ENCODE measurements around the gene SMAD5. TPM values are rescaled to one million over a fixed set of nuclear protein-coding genes. Genes with fewer than 3 reads are reported as not detected.

Gene SMAD5
- total and polyA plus RNA-seq, 7 donors = 9.2 to 49.6 (median 35.8) TPM

DNA sequence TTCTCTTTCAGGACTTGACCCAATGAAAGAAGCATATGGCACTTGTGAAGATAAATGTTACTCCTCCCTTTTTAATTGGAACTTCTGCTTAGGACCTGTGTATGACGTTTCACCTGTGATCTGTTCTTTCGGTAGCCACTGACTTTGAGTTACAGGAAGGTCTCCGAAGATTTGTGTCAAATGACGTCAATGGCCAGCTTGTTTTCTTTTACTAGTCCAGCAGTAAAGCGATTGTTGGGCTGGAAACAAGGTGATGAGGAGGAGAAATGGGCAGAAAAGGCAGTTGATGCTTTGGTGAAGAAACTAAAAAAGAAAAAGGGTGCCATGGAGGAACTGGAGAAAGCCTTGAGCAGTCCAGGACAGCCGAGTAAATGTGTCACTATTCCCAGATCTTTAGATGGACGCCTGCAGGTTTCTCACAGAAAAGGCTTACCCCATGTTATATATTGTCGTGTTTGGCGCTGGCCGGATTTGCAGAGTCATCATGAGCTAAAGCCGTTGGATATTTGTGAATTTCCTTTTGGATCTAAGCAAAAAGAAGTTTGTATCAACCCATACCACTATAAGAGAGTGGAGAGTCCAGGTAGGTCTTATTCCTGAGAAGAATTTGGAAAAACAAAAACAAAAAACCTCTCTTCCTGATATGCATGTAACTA is 21.1 kb downstream of the SMAD5 start:
- Histone ChIP-seq H3K36me3 (ENCODE audit: insufficient read depth in 1 of 2, low read depth in 1 of 2) (peaks cover 0 to 39% of the 10 kb centered on the region in 2 donors), H3K27me3 (ENCODE audit: insufficient read depth in 3 of 3, low read length in 2 of 3) (no peaks in the 10 kb centered on the region), H3K4me1 (peaks cover 27% of the 10 kb centered on the region), H3K4me3 (no peak overlapping the region), H3K9me3 (no peaks in the 10 kb centered on the region), H3K27ac (no peak overlapping the region)
- TF ChIP-seq, protein P1, sequence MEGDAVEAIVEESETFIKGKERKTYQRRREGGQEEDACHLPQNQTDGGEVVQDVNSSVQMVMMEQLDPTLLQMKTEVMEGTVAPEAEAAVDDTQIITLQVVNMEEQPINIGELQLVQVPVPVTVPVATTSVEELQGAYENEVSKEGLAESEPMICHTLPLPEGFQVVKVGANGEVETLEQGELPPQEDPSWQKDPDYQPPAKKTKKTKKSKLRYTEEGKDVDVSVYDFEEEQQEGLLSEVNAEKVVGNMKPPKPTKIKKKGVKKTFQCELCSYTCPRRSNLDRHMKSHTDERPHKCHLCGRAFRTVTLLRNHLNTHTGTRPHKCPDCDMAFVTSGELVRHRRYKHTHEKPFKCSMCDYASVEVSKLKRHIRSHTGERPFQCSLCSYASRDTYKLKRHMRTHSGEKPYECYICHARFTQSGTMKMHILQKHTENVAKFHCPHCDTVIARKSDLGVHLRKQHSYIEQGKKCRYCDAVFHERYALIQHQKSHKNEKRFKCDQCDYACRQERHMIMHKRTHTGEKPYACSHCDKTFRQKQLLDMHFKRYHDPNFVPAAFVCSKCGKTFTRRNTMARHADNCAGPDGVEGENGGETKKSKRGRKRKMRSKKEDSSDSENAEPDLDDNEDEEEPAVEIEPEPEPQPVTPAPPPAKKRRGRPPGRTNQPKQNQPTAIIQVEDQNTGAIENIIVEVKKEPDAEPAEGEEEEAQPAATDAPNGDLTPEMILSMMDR (IDR thresholded peaks at IDR 0.05) = no peak
- DNase-seq (no peak), ATAC-seq (no peak)
- 93 to 94% (median 94%) methylated on average over 11 of the region's 11 CpGs for WGBS, 3 donors
- intact Hi-C loops (cut with DNase I) = no loop called here

DNA sequence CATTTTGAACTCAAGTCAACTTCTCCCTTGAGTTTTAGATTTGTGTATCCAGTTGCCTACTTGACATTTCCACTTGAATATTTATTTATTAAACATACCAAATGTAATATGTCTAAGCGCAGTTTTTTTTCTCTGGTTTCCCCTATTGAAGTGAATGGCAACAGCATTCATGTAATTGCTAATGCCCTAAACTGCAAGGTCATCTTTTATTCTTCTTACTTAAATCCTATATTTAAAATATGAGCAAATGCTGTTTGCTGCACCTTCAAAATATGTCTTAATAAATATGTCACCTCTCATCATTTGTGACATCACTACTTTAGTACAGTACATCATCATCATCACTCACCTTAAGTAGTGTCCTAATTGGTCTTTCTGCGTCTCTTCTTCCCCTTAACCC is 22.4 kb downstream of the SMAD5 start:
- intact Hi-C loops (cut with DNase I) = no loop called here
- DNase-seq (no peak), ATAC-seq (no peak)
- Histone ChIP-seq H3K4me1 (peaks cover 26% of the 10 kb centered on the region), H3K27ac (no peak overlapping the region), H3K27me3 (ENCODE audit: insufficient read depth in 3 of 3, low read length in 2 of 3) (no peaks in the 10 kb centered on the region), H3K9me3 (no peaks in the 10 kb centered on the region), H3K36me3 (ENCODE audit: insufficient read depth in 1 of 2, low read depth in 1 of 2) (peaks cover 0 to 39% of the 10 kb centered on the region in 2 donors), H3K4me3 (no peak overlapping the region)
- WGBS, 3 donors = 97 to 100% (median 98%) methylated on average over 2 of the region's 2 CpGs
- TF ChIP-seq, protein P1 (IDR thresholded peaks at IDR 0.05) = no peak

DNA sequence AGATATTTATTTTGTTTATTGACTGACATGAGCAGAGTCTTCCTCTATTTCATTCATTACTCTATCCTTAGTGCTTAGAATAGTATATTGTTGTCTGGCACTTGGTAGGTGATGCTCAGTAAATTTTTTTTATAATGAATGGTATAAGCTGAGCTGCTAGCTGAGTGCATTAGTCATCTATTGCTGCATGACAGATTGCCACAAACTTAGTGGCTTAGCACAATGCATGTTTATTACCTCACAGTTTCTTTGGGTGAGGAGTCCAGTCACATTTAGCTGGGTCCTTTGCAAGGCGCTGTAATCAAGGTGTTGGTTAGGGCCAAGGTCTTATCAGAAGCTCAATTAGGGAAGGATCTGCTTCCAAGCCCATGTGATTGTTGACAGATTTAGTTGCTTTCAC is 23.1 kb downstream of the SMAD5 start:
- H3K27ac ChIP-seq = no peak overlapping the region
- H3K36me3 ChIP-seq (ENCODE audit: insufficient read depth in 1 of 2, low read depth in 1 of 2) = peaks cover 0 to 41% of the 10 kb centered on the region in 2 donors
- WGBS, 3 donors = 91 to 100% (median 98%) methylated on average over 1 of the region's 1 CpG
- TF ChIP-seq, protein P1 (IDR thresholded peaks at IDR 0.05) = no peak
- DNase-seq = no peak
- H3K9me3 ChIP-seq = no peaks in the 10 kb centered on the region
- H3K4me3 ChIP-seq = no peak overlapping the region
- peaks cover 26% of the 10 kb centered on the region for H3K4me1 ChIP-seq
- peak; percentile 47 to 79 (median 60) for ATAC-seq
- intact Hi-C loops (cut with DNase I) = no loop called here
- H3K27me3 ChIP-seq (ENCODE audit: insufficient read depth in 3 of 3, low read length in 2 of 3) = no peaks in the 10 kb centered on the region

DNA sequence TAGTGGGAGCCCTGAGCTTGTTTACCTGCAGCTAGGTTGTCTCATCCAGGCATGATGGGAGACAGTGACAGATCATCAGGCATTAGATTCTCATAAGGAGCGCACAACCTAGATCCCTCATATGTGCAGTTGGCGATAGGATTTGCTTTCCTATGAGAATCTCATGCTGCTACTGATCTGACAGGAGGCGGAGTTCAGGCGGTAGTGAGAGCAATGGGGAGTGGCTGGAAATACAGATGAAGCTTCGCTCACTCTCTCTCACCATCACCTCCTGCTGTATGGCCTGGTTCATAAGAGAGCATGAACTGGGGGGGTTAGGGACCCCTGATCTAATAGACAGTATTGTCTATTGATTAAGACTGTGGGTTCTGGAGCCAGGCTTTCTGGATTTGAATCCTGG is 24.9 kb downstream of the SMAD5 start:
- no peak for ATAC-seq
- Histone ChIP-seq H3K27ac (no peak overlapping the region), H3K4me3 (no peak overlapping the region), H3K36me3 (ENCODE audit: insufficient read depth in 1 of 2, low read depth in 1 of 2) (peaks cover 0 to 54% of the 10 kb centered on the region in 2 donors), H3K27me3 (ENCODE audit: insufficient read depth in 3 of 3, low read length in 2 of 3) (no peaks in the 10 kb centered on the region), H3K4me1 (peaks cover 26% of the 10 kb centered on the region), H3K9me3 (no peaks in the 10 kb centered on the region)
- DNase-seq = no peak
- intact Hi-C loops (cut with DNase I) = no loop called here
- 96 to 98% (median 97%) methylated on average over 5 of the region's 5 CpGs for WGBS, 3 donors
- TF ChIP-seq, protein P1 (IDR thresholded peaks at IDR 0.05) = no peak

DNA sequence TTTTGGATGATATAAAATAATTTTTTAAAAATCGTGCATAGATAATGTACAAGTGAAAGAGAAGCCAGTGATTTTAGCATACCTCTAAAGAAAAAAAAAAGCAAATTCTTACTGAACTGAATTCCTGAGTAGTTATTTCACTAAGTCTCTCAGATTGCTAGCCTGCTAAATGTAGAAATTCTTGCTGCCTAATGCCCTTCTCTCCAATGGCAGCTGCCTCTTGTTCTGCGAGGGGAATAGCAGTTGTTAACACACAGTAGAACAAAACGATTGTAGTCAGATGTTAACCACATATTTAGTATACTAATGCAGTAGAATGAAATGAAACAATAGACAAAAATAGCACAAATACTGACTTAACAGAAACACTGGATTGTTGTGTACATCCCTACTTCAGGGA is 26.8 kb downstream of the SMAD5 start:
- intact Hi-C loops (cut with DNase I) = no loop called here
- 35 to 46% (median 39%) methylated on average over 3 of the region's 3 CpGs for WGBS, 3 donors
- DNase-seq (no peak), ATAC-seq (no peak)
- Histone ChIP-seq H3K27ac (no peak overlapping the region), H3K27me3 (ENCODE audit: insufficient read depth in 3 of 3, low read length in 2 of 3) (no peaks in the 10 kb centered on the region), H3K4me3 (no peak overlapping the region), H3K36me3 (ENCODE audit: insufficient read depth in 1 of 2, low read depth in 1 of 2) (peaks cover 0 to 56% of the 10 kb centered on the region in 2 donors), H3K9me3 (no peaks in the 10 kb centered on the region), H3K4me1 (peaks cover 15% of the 10 kb centered on the region)
- TF ChIP-seq, protein P1 (IDR thresholded peaks at IDR 0.05) = no peak

Measured in psoas muscle (tissue), 8 donors.